Omental fat pad (tissue), 4 donors: ENCODE measurements around the gene PTGES3. TPM values are rescaled to one million over a fixed set of nuclear protein-coding genes. Genes with fewer than 3 reads are reported as not detected.
"Not testable (repeated sequence)": the region's sequence is repeated elsewhere in the genome, so short reads cannot be mapped to it uniquely, and the experiment has no call there.

Experiments
- ATAC-seq: fragments of 150-250 bp; one replicate; pipeline ENCODE4 v1.9.1; 2016; ENCODE audit warnings: mild to moderate bottlenecking, moderate library complexity; ENCODE audit not compliant: low FRiP score
- DNase-seq: peaks from one replicate; pipeline ENCODE4 v3.0.0-alpha.2; 2019; ENCODE audit warnings: low spot score
- CTCF ChIP-seq, 3 donors: fragments of 450-650 bp; IDR thresholded peaks; one replicate each; pipeline ENCODE4 v1.5.1; 2016 to 2017; ENCODE audit warnings: antibody characterized with exemption in 3 of 3, mild to moderate bottlenecking in 3 of 3, moderate library complexity in 2 of 3
- total RNA-seq, 4 donors: library from RNA; depleted of rRNA; stranded (reverse); fragments of >200 nt; gene quantifications; one replicate each; pipeline ENCODE4 v1.1.0, GENCODE V29; 2016

PTGES3 gene
- 100 to 1,000 TPM in 1 of 4 donors, 10 to 100 TPM in 3; 80.7 to 103 (median 84.6) TPM for total RNA-seq

- ATAC-seq, result peak; percentile 93
- peak; percentile 91 for DNase-seq
- no peak for TF ChIP-seq CTCF (IDR thresholded peaks at IDR 0.05)
These were observed at the start of gene PTGES3 for GRCh38 chr12:56688129-56688845. Gene PTGES3 (minus strand): TSS chr12:56688284. CDS start chr12:56687999, 285 bp downstream.

GRCh38 chr12:56728139-56728861 lies 40.2 kb upstream of the PTGES3 start:
- ATAC-seq, result no peak
- DNase-seq, result no peak
- TF ChIP-seq CTCF (IDR thresholded peaks at IDR 0.05), result no peak

GRCh38 chr12:56726196-56726675 lies 38.2 kb upstream of the PTGES3 start:
- DNase-seq, ATAC-seq: not testable (repeated sequence)

- DNase-seq, result no peak
These were observed 37.6 kb upstream of the PTGES3 start for GRCh38 chr12:56725723-56726102.

GRCh38 chr12:56724972-56725722 lies 37.1 kb upstream of the PTGES3 start, which contains the start of gene NACA:
Gene NACA (minus strand): TSS chr12:56725299. CDS start chr12:56724521, 778 bp downstream.
- peak; percentile 90 for ATAC-seq
- TF ChIP-seq CTCF (IDR thresholded peaks at IDR 0.05), result no peak
- DNase-seq, result peak; percentile 90

More at GRCh38 chr12:56725723-56726102, 37.6 kb upstream of the PTGES3 start:
- no peak for TF ChIP-seq CTCF (IDR thresholded peaks at IDR 0.05)
- no peak for ATAC-seq

GRCh38 chr12:56724701-56724971 lies 36.6 kb upstream of the PTGES3 start:
- DNase-seq (no peak), ATAC-seq (no peak)
- TF ChIP-seq CTCF (IDR thresholded peaks at IDR 0.05), result no peak
